RWPE2 (cell line): ENCODE data around the gene CSGALNACT2.

Source experiments
- ATAC-seq: fragments of 200-7000 bp; cut with Tn5 transposase; 3 replicates; pipeline ENCODE4 v1.9.1; 2021; ENCODE audit warnings: low read depth
- DNase-seq: peaks from one replicate; pipeline ENCODE4 v3.0.0-alpha.2; 2020; ENCODE audit warnings: low spot score
- H3K27ac ChIP-seq: fragments of 450-650 bp; 2 replicates; pipeline ENCODE4 v1.5.1; 2017; ENCODE audit warnings: mild to moderate bottlenecking; ENCODE audit not compliant: poor library complexity, severe bottlenecking
- H3K27me3 ChIP-seq: fragments of 250-450 bp; sonication (Bioruptor Pico); 2 replicates; pipeline ENCODE4 v1.5.1; 2021; ENCODE audit warnings: mild to moderate bottlenecking, moderate library complexity; ENCODE audit not compliant: insufficient read depth, poor library complexity, severe bottlenecking
- H3K36me3 ChIP-seq: fragments of 250-450 bp; sonication (Bioruptor Pico); 2 replicates; pipeline ENCODE4 v1.5.1; 2020; ENCODE audit warnings: low read depth, mild to moderate bottlenecking, moderate library complexity
- H3K4me1 ChIP-seq: fragments of 250-450 bp; sonication (Bioruptor Pico); 2 replicates; pipeline ENCODE4 v1.5.1; 2021; ENCODE audit warnings: mild to moderate bottlenecking, moderate library complexity; ENCODE audit not compliant: insufficient read depth, poor library complexity, severe bottlenecking
- H3K4me3 ChIP-seq: fragments of 250-450 bp; sonication (Bioruptor Pico); 2 replicates; pipeline ENCODE4 v1.5.1; 2021; ENCODE audit warnings: mild to moderate bottlenecking, moderate library complexity; ENCODE audit not compliant: severe bottlenecking
- H3K9me3 ChIP-seq: fragments of 250-450 bp; sonication (Bioruptor Pico); 2 replicates; pipeline ENCODE4 v1.5.1; 2021; ENCODE audit warnings: mild to moderate bottlenecking, moderate library complexity; ENCODE audit not compliant: severe bottlenecking
- CTCF ChIP-seq: fragments of 450-650 bp; IDR thresholded peaks from one replicate; pipeline ENCODE4 v1.5.1; 2017; ENCODE audit warnings: mild to moderate bottlenecking, moderate library complexity; ENCODE audit not compliant: poor library complexity, severe bottlenecking

Gene CSGALNACT2

GRCh38 chr10:43155741-43156140 is 17.5 kb downstream of the CSGALNACT2 start:
- peaks cover under 1% of the 10 kb centered on the region; the same call in 1 of the 2 replicates for H3K36me3 ChIP-seq
- H3K4me3 ChIP-seq = no peak overlapping the region
- no peak for TF ChIP-seq CTCF
- no peak overlapping the region for H3K27ac ChIP-seq
- no peaks in the 10 kb centered on the region for H3K9me3 ChIP-seq
- no peaks in the 10 kb centered on the region for H3K27me3 ChIP-seq
- ATAC-seq (no peak), DNase-seq (no peak)
- peaks cover 8% of the 10 kb centered on the region for H3K4me1 ChIP-seq

- DNase-seq = no peak
- no peak for TF ChIP-seq CTCF
- Histone ChIP-seq H3K27me3 (no peaks in the 10 kb centered on the region), H3K4me1 (peaks cover 11% of the 10 kb centered on the region), H3K9me3 (no peaks in the 10 kb centered on the region), H3K4me3 (no peak overlapping the region), H3K27ac (no peak overlapping the region), H3K36me3 (peaks cover 9% of the 10 kb centered on the region; the same call in 1 of the 2 replicates)
- no peak for ATAC-seq
Measured at GRCh38 chr10:43156590-43157341, 18.5 kb downstream of the CSGALNACT2 start.

- H3K9me3 ChIP-seq = no peaks in the 10 kb centered on the region
- no peak overlapping the region for H3K4me3 ChIP-seq
- TF ChIP-seq CTCF = no peak
- H3K27me3 ChIP-seq = no peaks in the 10 kb centered on the region
- no peak for DNase-seq
- no peak overlapping the region for H3K27ac ChIP-seq
- peaks cover 11% of the 10 kb centered on the region for H3K4me1 ChIP-seq
- H3K36me3 ChIP-seq = peaks cover 9% of the 10 kb centered on the region
- no peak for ATAC-seq
Measured at GRCh38 chr10:43158636-43159035, 20.4 kb downstream of the CSGALNACT2 start.

- peaks cover 11% of the 10 kb centered on the region for H3K4me1 ChIP-seq
- H3K9me3 ChIP-seq = no peaks in the 10 kb centered on the region
- peak overlapping the region; percentile 23 for H3K27ac ChIP-seq
- TF ChIP-seq CTCF = no peak
- H3K27me3 ChIP-seq = no peaks in the 10 kb centered on the region
- ATAC-seq = peak; percentile 80
- peaks cover 9% of the 10 kb centered on the region for H3K36me3 ChIP-seq
- DNase-seq = no peak
- no peak overlapping the region for H3K4me3 ChIP-seq
Measured at GRCh38 chr10:43160046-43160920, 22.0 kb downstream of the CSGALNACT2 start.

GRCh38 chr10:43160921-43161255 is 22.6 kb downstream of the CSGALNACT2 start:
- no peaks in the 10 kb centered on the region for H3K9me3 ChIP-seq
- TF ChIP-seq CTCF = no peak
- peaks cover 9% of the 10 kb centered on the region for H3K36me3 ChIP-seq
- DNase-seq = no peak
- no peak overlapping the region for H3K4me3 ChIP-seq
- peak; percentile 19; the same call in 1 of the 3 replicates for ATAC-seq
- H3K27ac ChIP-seq = peak overlapping the region; percentile 23
- no peaks in the 10 kb centered on the region for H3K27me3 ChIP-seq
- peaks cover 11% of the 10 kb centered on the region for H3K4me1 ChIP-seq
